ENCODE results near the gene CYP8B1. TPM values are rescaled to one million over a fixed set of nuclear protein-coding genes. Genes with fewer than 3 reads are reported as not detected.

CYP8B1 gene
- total and polyA plus RNA-seq, 9 of the 15 experiments (the other 6 are each of a cell fraction or from before 2014, with no cell fraction given): 0.04 TPM; not detected in 8

DNA sequence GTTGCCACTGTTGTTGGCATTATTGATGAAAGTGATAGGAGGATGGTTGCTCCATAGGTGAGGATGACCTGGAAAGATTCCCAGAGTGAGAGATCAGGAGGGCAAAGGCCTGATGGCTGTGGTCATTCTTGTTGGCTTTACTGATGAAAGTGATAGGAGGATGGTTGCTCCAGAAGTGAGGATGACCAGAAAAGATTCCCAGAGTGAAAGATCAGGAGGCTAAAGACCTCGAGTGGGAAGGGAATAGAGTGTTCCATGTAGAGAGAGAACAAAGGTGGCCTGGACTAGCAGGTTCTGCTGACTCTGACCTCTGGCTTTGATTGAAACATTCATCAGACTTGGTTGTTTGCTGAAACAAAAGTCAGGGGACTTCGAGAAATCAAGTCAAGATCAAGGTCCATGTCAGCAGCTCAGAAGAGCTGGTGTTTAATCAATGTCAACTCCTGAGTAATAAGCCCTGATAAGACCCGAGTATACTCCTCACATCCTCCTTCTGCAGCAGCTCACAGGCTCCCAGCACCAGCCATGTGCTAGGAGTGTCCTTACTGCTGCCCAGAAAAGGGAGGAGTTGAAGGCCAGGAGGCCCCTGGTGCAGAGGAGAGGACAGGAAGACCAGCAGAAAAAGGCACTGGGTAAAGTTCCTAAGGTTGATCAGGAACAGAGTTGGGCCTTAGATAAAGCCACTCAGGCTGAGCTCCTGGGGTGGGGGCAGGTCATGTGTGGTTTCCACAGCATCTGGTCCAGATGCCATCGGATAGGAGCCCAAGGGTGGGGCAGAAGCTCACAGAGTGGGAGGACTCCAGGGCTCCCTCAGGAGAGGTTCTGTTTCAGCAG is 19.9 kb downstream of the CYP8B1 start (continued):
- TF ChIP-seq ZMIZ1 (IDR thresholded peaks at IDR 0.05; ENCODE audit: low read depth in 2 of 2, low read length in 2 of 2) (no peak), MYNN (IDR thresholded peaks at IDR 0.05) (0 out of 2 replicates have a peak, but pooled peaks have one; percentile 30), MYNN (CRISPR knock-in tag; IDR thresholded peaks at IDR 0.05) (no peak), MED1 (CRISPR knock-in tag; IDR thresholded peaks at IDR 0.05; ENCODE audit: borderline replicate concordance) (no peak), SMAD3 (CRISPR knock-in tag; conservative IDR thresholded peaks at IDR 0.05) (no peak), RFX5 (IDR thresholded peaks at IDR 0.05; ENCODE audit: low read depth, low read length) (no peak), ZNF507 (tag; conservative IDR thresholded peaks at IDR 0.05) (no peak), BRF1 (IDR thresholded peaks at IDR 0.05; ENCODE audit: borderline replicate concordance, extremely low read depth, insufficient read length) (no peak), PKNOX1 (IDR thresholded peaks at IDR 0.05) (0 out of 2 replicates have a peak, but pooled peaks have one; percentile 21), RBM17 (IDR thresholded peaks at IDR 0.05; ENCODE audit: borderline replicate concordance, low read depth, low read length) (no peak), GATA2 (CRISPR knock-in tag; IDR thresholded peaks at IDR 0.05) (peak; percentile 65; the same call in 1 of the 2 replicates), ZNF764 (CRISPR knock-in tag; IDR thresholded peaks at IDR 0.05; ENCODE audit: low read depth) (no peak), E2F8 (IDR thresholded peaks at IDR 0.05; ENCODE audit: low read depth, partially characterized antibody) (no peak), FIP1L1 (IDR thresholded peaks at IDR 0.05; ENCODE audit: low read depth, low read length, poor library complexity, severe bottlenecking) (no peak), BRD9 (IDR thresholded peaks at IDR 0.05; ENCODE audit: low read depth, partially characterized antibody) (no peak), SOX6 (IDR thresholded peaks at IDR 0.05) (no peak)
- TF ChIP-seq, protein P1, sequence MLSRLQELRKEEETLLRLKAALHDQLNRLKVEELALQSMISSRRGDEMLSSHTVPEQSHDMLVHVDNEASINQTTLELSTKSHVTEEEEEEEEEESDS (CRISPR knock-in tag; IDR thresholded peaks at IDR 0.05): no peak
- TF ChIP-seq, protein P2, sequence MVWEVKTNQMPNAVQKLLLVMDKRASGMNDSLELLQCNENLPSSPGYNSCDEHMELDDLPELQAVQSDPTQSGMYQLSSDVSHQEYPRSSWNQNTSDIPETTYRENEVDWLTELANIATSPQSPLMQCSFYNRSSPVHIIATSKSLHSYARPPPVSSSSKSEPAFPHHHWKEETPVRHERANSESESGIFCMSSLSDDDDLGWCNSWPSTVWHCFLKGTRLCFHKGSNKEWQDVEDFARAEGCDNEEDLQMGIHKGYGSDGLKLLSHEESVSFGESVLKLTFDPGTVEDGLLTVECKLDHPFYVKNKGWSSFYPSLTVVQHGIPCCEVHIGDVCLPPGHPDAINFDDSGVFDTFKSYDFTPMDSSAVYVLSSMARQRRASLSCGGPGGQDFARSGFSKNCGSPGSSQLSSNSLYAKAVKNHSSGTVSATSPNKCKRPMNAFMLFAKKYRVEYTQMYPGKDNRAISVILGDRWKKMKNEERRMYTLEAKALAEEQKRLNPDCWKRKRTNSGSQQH (CRISPR knock-in tag; IDR thresholded peaks at IDR 0.05): no peak

All from K562 (cell line).